ENCODE results near the gene MYH15. TPM values are rescaled to one million over a fixed set of nuclear protein-coding genes. Genes with fewer than 3 reads are reported as not detected.

Gene MYH15
- total RNA-seq, 1 donor from 2014 or later, result 0.05 TPM

DNA sequence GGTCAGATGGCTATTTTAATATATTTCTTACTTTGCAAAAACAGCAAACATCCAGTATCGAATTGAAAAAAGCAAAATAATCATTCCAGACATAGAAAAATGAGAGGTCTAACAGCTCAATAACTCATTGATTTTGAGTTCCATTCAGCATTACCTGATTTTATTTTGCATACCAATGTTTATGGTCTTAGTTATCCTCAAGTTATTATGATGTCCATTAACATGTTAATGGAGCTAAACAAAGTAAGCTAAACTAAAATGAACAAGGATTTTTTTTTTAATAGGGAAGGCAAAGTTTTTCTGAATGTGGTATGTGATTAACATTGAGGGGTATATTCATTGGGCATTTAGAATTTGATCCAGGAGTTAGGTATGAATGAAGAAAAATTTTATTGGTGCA lies 13.1 kb downstream of the MYH15 start:
- no peaks in the 10 kb centered on the region for H3K9me3 Mint-ChIP-seq (ENCODE audit: unreplicated experiment)
- H3K27me3 Mint-ChIP-seq (ENCODE audit: unreplicated experiment), result peaks cover 13% of the 10 kb centered on the region
- H3K4me3 Mint-ChIP-seq (ENCODE audit: unreplicated experiment), result no peak overlapping the region
- H3K27ac Mint-ChIP-seq (ENCODE audit: unreplicated experiment), result no peak overlapping the region
- no peak for DNase-seq (ENCODE audit: extremely low spot score, unreplicated experiment)
- H3K4me1 Mint-ChIP-seq (ENCODE audit: unreplicated experiment), result peaks cover 2% of the 10 kb centered on the region
- no peaks in the 10 kb centered on the region for H3K36me3 Mint-ChIP-seq (ENCODE audit: unreplicated experiment)
- TF ChIP-seq CTCF (IDR thresholded peaks at IDR 0.05), result no peak

DNA sequence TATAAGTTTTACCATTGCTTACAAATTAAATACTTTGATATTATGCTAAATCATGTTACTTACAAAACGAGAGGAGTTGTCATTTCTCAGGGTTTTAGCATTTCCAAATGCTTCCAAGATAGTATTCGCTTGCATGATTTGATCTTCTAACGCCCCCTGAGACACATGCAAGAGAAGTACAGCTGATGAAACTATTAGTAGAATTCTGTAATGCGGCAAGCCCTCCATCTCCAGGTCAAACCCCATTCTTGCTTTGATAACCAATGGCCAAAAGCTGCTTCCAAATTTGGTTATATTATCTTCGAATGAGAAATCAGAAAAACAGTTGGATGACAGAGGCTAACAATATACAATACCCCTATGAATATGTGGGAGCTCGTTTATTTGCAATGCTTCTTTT lies 14.7 kb downstream of the MYH15 start:
- Mint-ChIP-seq H3K4me3 (ENCODE audit: unreplicated experiment) (no peak overlapping the region), H3K27ac (ENCODE audit: unreplicated experiment) (no peak overlapping the region), H3K36me3 (ENCODE audit: unreplicated experiment) (no peaks in the 10 kb centered on the region), H3K4me1 (ENCODE audit: unreplicated experiment) (peaks cover 2% of the 10 kb centered on the region), H3K9me3 (ENCODE audit: unreplicated experiment) (no peaks in the 10 kb centered on the region), H3K27me3 (ENCODE audit: unreplicated experiment) (peaks cover 12% of the 10 kb centered on the region)
- no peak for TF ChIP-seq CTCF (IDR thresholded peaks at IDR 0.05)
- no peak for DNase-seq (ENCODE audit: extremely low spot score, unreplicated experiment)

- no peak for TF ChIP-seq CTCF (IDR thresholded peaks at IDR 0.05)
- H3K27ac Mint-ChIP-seq (ENCODE audit: unreplicated experiment), result no peak overlapping the region
- no peak for DNase-seq (ENCODE audit: extremely low spot score, unreplicated experiment)
- peaks cover 2% of the 10 kb centered on the region for H3K4me1 Mint-ChIP-seq (ENCODE audit: unreplicated experiment)
- no peaks in the 10 kb centered on the region for H3K36me3 Mint-ChIP-seq (ENCODE audit: unreplicated experiment)
- H3K4me3 Mint-ChIP-seq (ENCODE audit: unreplicated experiment), result no peak overlapping the region
- H3K27me3 Mint-ChIP-seq (ENCODE audit: unreplicated experiment), result peaks cover 12% of the 10 kb centered on the region
- no peaks in the 10 kb centered on the region for H3K9me3 Mint-ChIP-seq (ENCODE audit: unreplicated experiment)
Observed at GRCh38 chr3:108494906-108495531, 15.4 kb downstream of the MYH15 start.

DNA sequence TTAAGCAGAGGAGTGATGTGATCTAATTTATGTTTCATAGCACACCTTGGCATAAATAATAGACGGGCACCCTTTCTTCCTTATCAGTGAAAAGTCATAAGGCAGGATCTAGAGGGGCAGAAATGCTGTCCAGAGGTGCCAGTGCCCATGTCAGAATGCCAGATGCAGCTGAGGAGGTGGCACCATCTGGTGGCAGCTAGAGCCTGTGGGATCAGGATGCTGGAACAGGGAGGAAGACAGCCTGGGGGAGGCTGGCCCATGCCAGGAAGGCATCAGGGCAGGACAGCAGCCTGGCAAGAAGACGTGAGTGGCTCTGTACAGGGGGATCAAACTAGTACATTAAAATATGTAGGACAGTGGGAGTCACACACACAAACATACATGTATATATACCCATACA lies 16.5 kb downstream of the MYH15 start:
- no peak for DNase-seq (ENCODE audit: extremely low spot score, unreplicated experiment)
- Mint-ChIP-seq H3K27ac (ENCODE audit: unreplicated experiment) (no peak overlapping the region), H3K4me3 (ENCODE audit: unreplicated experiment) (no peak overlapping the region), H3K4me1 (ENCODE audit: unreplicated experiment) (peaks cover 4% of the 10 kb centered on the region), H3K36me3 (ENCODE audit: unreplicated experiment) (no peaks in the 10 kb centered on the region), H3K27me3 (ENCODE audit: unreplicated experiment) (peaks cover 13% of the 10 kb centered on the region), H3K9me3 (ENCODE audit: unreplicated experiment) (no peaks in the 10 kb centered on the region)
- peak; percentile 44 for TF ChIP-seq CTCF (IDR thresholded peaks at IDR 0.05)

GRCh38 chr3:108491456-108491855 lies 18.9 kb downstream of the MYH15 start:
- H3K4me3 Mint-ChIP-seq (ENCODE audit: unreplicated experiment), result no peak overlapping the region
- H3K36me3 Mint-ChIP-seq (ENCODE audit: unreplicated experiment), result no peaks in the 10 kb centered on the region
- no peaks in the 10 kb centered on the region for H3K9me3 Mint-ChIP-seq (ENCODE audit: unreplicated experiment)

More at GRCh38 chr3:108491456-108491855, 18.9 kb downstream of the MYH15 start:
- no peak for TF ChIP-seq CTCF (IDR thresholded peaks at IDR 0.05)
- Mint-ChIP-seq H3K4me1 (ENCODE audit: unreplicated experiment) (peaks cover 8% of the 10 kb centered on the region), H3K27me3 (ENCODE audit: unreplicated experiment) (peaks cover 20% of the 10 kb centered on the region), H3K27ac (ENCODE audit: unreplicated experiment) (no peak overlapping the region)
- DNase-seq (ENCODE audit: extremely low spot score, unreplicated experiment), result no peak

Data from osteocyte (in vitro differentiated cells).